IPS DF 6.9 (cell line): ENCODE results near the gene AKAP14.
"Not testable (repeated sequence)": the region's sequence is repeated elsewhere in the genome, so short reads cannot be mapped to it uniquely, and the experiment has no call there.

Source experiments
- DNase-seq: peaks from one replicate; pipeline ENCODE4 v3.0.0-alpha.2; 2013; ENCODE audit warnings: low read depth, low spot score
- H3K27ac ChIP-seq: one replicate; pipeline ENCODE4 v1.5.1; 2013; ENCODE audit warnings: low read length, control low read depth
- H3K27me3 ChIP-seq: 2 replicates; pipeline ENCODE4 v1.6.1; 2013; ENCODE audit warnings: mild to moderate bottlenecking, low read length; ENCODE audit not compliant: control insufficient read depth, insufficient read depth
- H3K36me3 ChIP-seq: 2 replicates; pipeline ENCODE4 v1.6.1; 2013; ENCODE audit warnings: low read length; ENCODE audit not compliant: control insufficient read depth, insufficient read depth
- H3K4me1 ChIP-seq: 2 replicates; pipeline ENCODE4 v1.6.1; 2013; ENCODE audit warnings: low read length; ENCODE audit not compliant: control insufficient read depth, insufficient read depth
- H3K4me3 ChIP-seq: 2 replicates; pipeline ENCODE4 v1.5.1; 2013; ENCODE audit warnings: mild to moderate bottlenecking, low read length
- H3K9me3 ChIP-seq: 2 replicates; pipeline ENCODE4 v1.6.1; 2013; ENCODE audit warnings: low read length, inconsistent platforms; ENCODE audit not compliant: control insufficient read depth, insufficient read depth
- WGBS: extraction: QIAGEN DNeasy Blood & Tissue Kit; methylation state at CpG from one replicate; pipeline ENCODE4 v1.1.7; 2013; ENCODE audit warnings: mixed read lengths, missing lambda C conversion rate; ENCODE audit not compliant: insufficient read length, insufficient coverage; 5-methylcytosine and 5-hydroxymethylcytosine counted together

The AKAP14 gene

DNA sequence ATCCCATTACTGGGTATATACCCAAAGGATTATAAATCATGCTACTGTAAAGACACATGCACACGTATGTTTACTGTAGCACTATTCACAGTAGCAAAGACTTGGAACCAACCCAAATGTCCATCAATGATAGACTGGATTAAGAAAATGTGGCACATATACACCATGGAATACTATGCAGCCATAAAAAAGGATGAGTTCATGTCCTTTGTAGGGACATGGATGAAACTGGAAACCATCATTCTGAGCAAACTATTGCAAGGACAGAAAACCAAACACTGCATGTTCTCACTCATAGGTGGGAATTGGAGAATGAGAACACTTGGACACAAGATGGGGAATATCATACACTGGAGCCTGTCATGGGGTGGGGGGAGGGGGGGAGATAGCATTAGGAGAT is 71.1 kb downstream of the AKAP14 start:
- WGBS, result no CpG with 5 or more reads among the region's 1 CpG
- not testable (repeated sequence) for H3K4me3 ChIP-seq, H3K36me3 ChIP-seq, H3K27me3 ChIP-seq, H3K27ac ChIP-seq, H3K4me1 ChIP-seq, DNase-seq, H3K9me3 ChIP-seq
